ENCODE results near the gene WDR49. TPM values are rescaled to one million over a fixed set of nuclear protein-coding genes. Genes with fewer than 3 reads are reported as not detected.

Gene WDR49
- total RNA-seq, 1 experiment from 2014 or later: 1.4 TPM

- intact Hi-C loops (cut with micrococcal nuclease; ENCODE audit: unreplicated experiment): no loop called here
- DNase-seq: no peak
- no peaks in the 10 kb centered on the region for H3K4me1 Mint-ChIP-seq (ENCODE audit: low read depth, unreplicated experiment)
- no peak overlapping the region for H3K27ac Mint-ChIP-seq (ENCODE audit: unreplicated experiment)
- TF ChIP-seq, protein P1, sequence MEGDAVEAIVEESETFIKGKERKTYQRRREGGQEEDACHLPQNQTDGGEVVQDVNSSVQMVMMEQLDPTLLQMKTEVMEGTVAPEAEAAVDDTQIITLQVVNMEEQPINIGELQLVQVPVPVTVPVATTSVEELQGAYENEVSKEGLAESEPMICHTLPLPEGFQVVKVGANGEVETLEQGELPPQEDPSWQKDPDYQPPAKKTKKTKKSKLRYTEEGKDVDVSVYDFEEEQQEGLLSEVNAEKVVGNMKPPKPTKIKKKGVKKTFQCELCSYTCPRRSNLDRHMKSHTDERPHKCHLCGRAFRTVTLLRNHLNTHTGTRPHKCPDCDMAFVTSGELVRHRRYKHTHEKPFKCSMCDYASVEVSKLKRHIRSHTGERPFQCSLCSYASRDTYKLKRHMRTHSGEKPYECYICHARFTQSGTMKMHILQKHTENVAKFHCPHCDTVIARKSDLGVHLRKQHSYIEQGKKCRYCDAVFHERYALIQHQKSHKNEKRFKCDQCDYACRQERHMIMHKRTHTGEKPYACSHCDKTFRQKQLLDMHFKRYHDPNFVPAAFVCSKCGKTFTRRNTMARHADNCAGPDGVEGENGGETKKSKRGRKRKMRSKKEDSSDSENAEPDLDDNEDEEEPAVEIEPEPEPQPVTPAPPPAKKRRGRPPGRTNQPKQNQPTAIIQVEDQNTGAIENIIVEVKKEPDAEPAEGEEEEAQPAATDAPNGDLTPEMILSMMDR (IDR thresholded peaks at IDR 0.05; ENCODE audit: unreplicated experiment): no peak
- peaks cover 3% of the 10 kb centered on the region for H3K9me3 Mint-ChIP-seq (ENCODE audit: low read depth, unreplicated experiment)
- no peaks in the 10 kb centered on the region for H3K36me3 Mint-ChIP-seq (ENCODE audit: insufficient read depth, unreplicated experiment)
- CTCF ChIA-PET: interaction anchor here (0.6 kb wide), 1 partner anchor 280 kb away, joined by 4 read pairs; no protein-coding TSS in a partner anchor
- no peak overlapping the region for H3K4me3 Mint-ChIP-seq (ENCODE audit: low read depth, unreplicated experiment)
- no TSS peak for BruUV-seq (replicated peaks)
- no peaks in the 10 kb centered on the region for H3K27me3 Mint-ChIP-seq (ENCODE audit: unreplicated experiment)
Measured at GRCh38 chr3:167507954-167508353, 145.8 kb downstream of the WDR49 start.

DNA sequence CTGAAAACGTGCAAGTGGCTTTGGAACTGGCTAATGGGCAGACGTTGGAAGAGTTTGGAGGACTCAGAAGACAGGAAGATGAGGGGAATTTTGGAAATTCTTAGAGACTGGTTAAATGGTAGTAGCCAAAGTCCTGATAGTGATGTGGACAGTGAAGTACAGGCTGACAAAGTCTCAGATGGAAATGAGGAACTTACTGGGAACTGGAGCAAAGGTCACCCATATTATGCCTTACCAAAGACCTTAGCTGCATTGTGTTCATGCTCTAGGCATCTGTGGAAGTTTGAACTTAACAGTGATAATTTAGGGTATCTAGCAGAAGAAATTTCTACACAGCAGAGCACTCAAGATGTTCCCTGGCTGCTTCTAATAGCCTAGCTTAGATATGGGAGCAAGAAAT lies 151.3 kb downstream of the WDR49 start:
- TF ChIP-seq, protein P1 (IDR thresholded peaks at IDR 0.05; ENCODE audit: unreplicated experiment): no peak
- H3K27ac Mint-ChIP-seq (ENCODE audit: unreplicated experiment): no peak overlapping the region
- H3K9me3 Mint-ChIP-seq (ENCODE audit: low read depth, unreplicated experiment): peaks cover 3% of the 10 kb centered on the region
- H3K36me3 Mint-ChIP-seq (ENCODE audit: insufficient read depth, unreplicated experiment): no peaks in the 10 kb centered on the region
- H3K4me1 Mint-ChIP-seq (ENCODE audit: low read depth, unreplicated experiment): no peaks in the 10 kb centered on the region
- no peaks in the 10 kb centered on the region for H3K27me3 Mint-ChIP-seq (ENCODE audit: unreplicated experiment)
- DNase-seq: no peak
- intact Hi-C loops (cut with micrococcal nuclease; ENCODE audit: unreplicated experiment): no loop called here
- BruUV-seq (replicated peaks): no TSS peak
- no peak overlapping the region for H3K4me3 Mint-ChIP-seq (ENCODE audit: low read depth, unreplicated experiment)
- CTCF ChIA-PET: no interaction called here

DNA sequence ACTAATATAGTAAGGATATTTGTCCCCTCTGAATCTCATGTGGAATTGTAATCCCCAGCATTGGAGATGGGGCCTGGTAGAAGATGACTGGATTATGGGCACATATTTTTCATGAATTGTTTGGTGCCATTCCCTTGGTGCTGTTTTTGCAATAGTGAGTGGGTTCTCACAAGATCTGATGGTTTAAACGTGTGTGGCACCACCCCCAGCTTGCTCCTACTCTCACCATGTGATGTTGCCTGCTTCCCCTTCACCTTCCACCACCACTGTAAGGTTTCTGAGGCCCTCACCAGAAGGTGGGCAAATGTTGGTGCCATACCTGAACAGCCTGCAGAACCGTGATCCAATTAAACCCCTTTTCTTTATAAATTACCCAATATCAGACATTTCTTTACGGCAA lies 151.8 kb downstream of the WDR49 start:
- H3K27me3 Mint-ChIP-seq (ENCODE audit: unreplicated experiment): no peaks in the 10 kb centered on the region
- H3K4me3 Mint-ChIP-seq (ENCODE audit: low read depth, unreplicated experiment): no peak overlapping the region
- intact Hi-C loops (cut with micrococcal nuclease; ENCODE audit: unreplicated experiment): no loop called here
- no peak overlapping the region for H3K27ac Mint-ChIP-seq (ENCODE audit: unreplicated experiment)
- H3K36me3 Mint-ChIP-seq (ENCODE audit: insufficient read depth, unreplicated experiment): no peaks in the 10 kb centered on the region
- no peaks in the 10 kb centered on the region for H3K4me1 Mint-ChIP-seq (ENCODE audit: low read depth, unreplicated experiment)
- TF ChIP-seq, protein P1 (IDR thresholded peaks at IDR 0.05; ENCODE audit: unreplicated experiment): no peak
- peaks cover 3% of the 10 kb centered on the region for H3K9me3 Mint-ChIP-seq (ENCODE audit: low read depth, unreplicated experiment)
- no TSS peak for BruUV-seq (replicated peaks)
- DNase-seq: no peak
- CTCF ChIA-PET: no interaction called here

DNA sequence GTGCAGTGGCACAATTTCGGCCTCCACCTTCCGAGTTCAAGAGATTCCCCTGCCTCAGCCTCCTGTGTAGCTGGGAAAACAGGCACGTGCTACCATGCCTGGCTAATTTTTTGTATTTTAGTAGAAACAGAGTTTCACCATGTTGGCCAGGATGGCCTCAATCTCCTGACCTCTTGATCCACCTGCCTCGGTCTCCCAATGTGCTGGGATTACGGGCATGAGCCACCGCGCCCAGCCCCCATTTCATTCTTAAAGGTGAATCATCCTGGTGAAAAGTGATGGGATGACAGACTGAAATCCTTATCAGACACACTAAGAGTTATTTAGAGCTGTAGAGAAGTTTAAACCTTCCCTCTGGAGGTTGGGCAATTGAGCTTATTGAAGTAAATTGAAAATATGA lies 155.8 kb downstream of the WDR49 start:
- Mint-ChIP-seq H3K27me3 (ENCODE audit: unreplicated experiment) (no peaks in the 10 kb centered on the region), H3K4me3 (ENCODE audit: low read depth, unreplicated experiment) (no peak overlapping the region), H3K9me3 (ENCODE audit: low read depth, unreplicated experiment) (peaks cover 2% of the 10 kb centered on the region), H3K27ac (ENCODE audit: unreplicated experiment) (no peak overlapping the region), H3K4me1 (ENCODE audit: low read depth, unreplicated experiment) (no peaks in the 10 kb centered on the region), H3K36me3 (ENCODE audit: insufficient read depth, unreplicated experiment) (no peaks in the 10 kb centered on the region)
- TF ChIP-seq, protein P1 (IDR thresholded peaks at IDR 0.05; ENCODE audit: unreplicated experiment): no peak
- CTCF ChIA-PET: no interaction called here
- no TSS peak for BruUV-seq (replicated peaks)
- no peak for DNase-seq
- intact Hi-C loops (cut with micrococcal nuclease; ENCODE audit: unreplicated experiment): no loop called here
